Neural progenitor cell (in vitro differentiated cells): ENCODE results near the gene CYSTM1. TPM values are rescaled to one million over a fixed set of nuclear protein-coding genes. Genes with fewer than 3 reads are reported as not detected.

ENCODE experiments used
- DNase-seq: peaks from one replicate; pipeline ENCODE4 v3.0.0-alpha.2; 2016; ENCODE audit warnings: low spot score
- H2AFZ ChIP-seq: fragments of 200-600 bp; sonication (generic); replicated peaks from 2 replicates; pipeline ENCODE4 v1.6.1; 2016; ENCODE audit warnings: antibody characterized with exemption
- H3F3A ChIP-seq: fragments of 200-600 bp; sonication (generic); 2 replicates; pipeline ENCODE4 v1.6.1; 2016; ENCODE audit warnings: antibody characterized with exemption, low read depth
- H3K27ac ChIP-seq: fragments of 200-600 bp; sonication (generic); 2 replicates; pipeline ENCODE4 v1.5.1; 2016; ENCODE audit warnings: mild to moderate bottlenecking
- H3K27me3 ChIP-seq: fragments of 200-600 bp; sonication (generic); 2 replicates; pipeline ENCODE4 v1.6.1; 2016; ENCODE audit warnings: mild to moderate bottlenecking, moderate library complexity
- H3K36me3 ChIP-seq: fragments of 200-600 bp; sonication (generic); 2 replicates; pipeline ENCODE4 v1.5.1; 2016
- H3K4me1 ChIP-seq: fragments of 200-600 bp; sonication (generic); 2 replicates; pipeline ENCODE4 v1.6.1; 2016; ENCODE audit warnings: mixed run types
- H3K4me2 ChIP-seq: fragments of 200-600 bp; sonication (generic); 2 replicates; pipeline ENCODE4 v1.6.1; 2016
- H3K4me3 ChIP-seq: fragments of 200-600 bp; sonication (generic); 2 replicates; pipeline ENCODE4 v1.5.1; 2016
- H3K79me2 ChIP-seq: fragments of 200-600 bp; sonication (generic); 2 replicates; pipeline ENCODE4 v1.6.1; 2016; ENCODE audit warnings: low read depth
- H3K9ac ChIP-seq: fragments of 200-600 bp; sonication (generic); 2 replicates; pipeline ENCODE4 v1.6.1; 2016
- H3K9me3 ChIP-seq: fragments of 200-600 bp; sonication (generic); 2 replicates; pipeline ENCODE4 v1.5.1; 2016; ENCODE audit warnings: low read depth
- H4K20me1 ChIP-seq: fragments of 200-600 bp; sonication (generic); 2 replicates; pipeline ENCODE4 v1.6.1; 2016; ENCODE audit warnings: low read depth
- H3K27ac Mint-ChIP-seq: 3 replicates; pipeline ENCODE4 v1.8.0; 2021; ENCODE audit warnings: mixed read lengths
- H3K27me3 Mint-ChIP-seq: 2 replicates; pipeline ENCODE4 v1.8.0; 2022; ENCODE audit warnings: low read depth, mild to moderate bottlenecking, inconsistent platforms, moderate library complexity, mixed read lengths; ENCODE audit not compliant: insufficient read depth
- H3K36me3 Mint-ChIP-seq: 3 replicates; pipeline ENCODE4 v1.8.0; 2021; ENCODE audit warnings: mixed read lengths
- H3K4me1 Mint-ChIP-seq: 3 replicates; pipeline ENCODE4 v1.8.0; 2021; ENCODE audit warnings: mixed read lengths
- H3K4me3 Mint-ChIP-seq: 3 replicates; pipeline ENCODE4 v1.8.0; 2021; ENCODE audit warnings: mild to moderate bottlenecking, moderate library complexity, mixed read lengths
- H3K9me3 Mint-ChIP-seq: 3 replicates; pipeline ENCODE4 v1.8.0; 2020; ENCODE audit warnings: mixed read lengths
- CTCF ChIP-seq: fragments of 200-600 bp; sonication (generic); IDR thresholded peaks from 2 replicates; pipeline ENCODE4 v1.5.1; 2017; ENCODE audit warnings: antibody characterized with exemption, mild to moderate bottlenecking
- EZH2 ChIP-seq: fragments of 200-600 bp; sonication (generic); IDR thresholded peaks from 2 replicates; pipeline ENCODE4 v1.6.1; 2017; ENCODE audit warnings: antibody characterized with exemption, mild to moderate bottlenecking, moderate library complexity
- EZH2phosphoT487 ChIP-seq: fragments of 200-600 bp; sonication (generic); IDR thresholded peaks from 2 replicates; pipeline ENCODE4 v1.6.1; 2017; ENCODE audit warnings: antibody characterized with exemption
- total RNA-seq: library from RNA; depleted of rRNA; stranded (reverse); fragments of >200 nt; gene quantifications from 2 replicates; pipeline ENCODE4 v1.2.3, GENCODE V29; 2015; ENCODE audit warnings: low replicate concordance

Gene CYSTM1
- total RNA-seq, 1 donor from 2014 or later = 8.9 TPM

- H3K36me3 Mint-ChIP-seq = no peaks in the 10 kb centered on the region
- H3K4me2 ChIP-seq = no peak overlapping the region
- TF ChIP-seq CTCF (no peak), EZH2phosphoT487 (no peak), EZH2 (no peak)
- peaks cover 7% of the 10 kb centered on the region for H3K27me3 ChIP-seq
- no peaks in the 10 kb centered on the region for H3K9me3 Mint-ChIP-seq
- no peaks in the 10 kb centered on the region for H3K4me1 ChIP-seq
- no peaks in the 10 kb centered on the region for H3K27me3 Mint-ChIP-seq
- H3K27ac Mint-ChIP-seq = no peak overlapping the region
- no peak overlapping the region for H3K4me3 ChIP-seq
- no peaks in the 10 kb centered on the region for H4K20me1 ChIP-seq
- no peaks in the 10 kb centered on the region for H3F3A ChIP-seq
- no peaks in the 10 kb centered on the region for H3K79me2 ChIP-seq
- no peak overlapping the region for H3K9ac ChIP-seq
- H3K4me1 Mint-ChIP-seq = no peaks in the 10 kb centered on the region
- H2AFZ ChIP-seq = no peak overlapping the region
- no peaks in the 10 kb centered on the region for H3K9me3 ChIP-seq
- no peak overlapping the region for H3K4me3 Mint-ChIP-seq
- H3K27ac ChIP-seq = no peak overlapping the region
- no peaks in the 10 kb centered on the region for H3K36me3 ChIP-seq
- no peak for DNase-seq
Measured at GRCh38 chr5:140168371-140168770, 6.6 kb upstream of the CYSTM1 start.

- Histone ChIP-seq H4K20me1 (no peaks in the 10 kb centered on the region), H3K4me2 (no peak overlapping the region), H3K4me1 (peaks cover 3% of the 10 kb centered on the region), H3K9ac (no peak overlapping the region), H3K9me3 (no peaks in the 10 kb centered on the region), H3K27ac (no peak overlapping the region), H3K79me2 (no peaks in the 10 kb centered on the region), H3K27me3 (peaks cover 15% of the 10 kb centered on the region), H2AFZ (no peak overlapping the region), H3K36me3 (no peaks in the 10 kb centered on the region), H3F3A (peaks cover 2% of the 10 kb centered on the region), H3K4me3 (no peak overlapping the region)
- Mint-ChIP-seq H3K27me3 (peaks cover 3% of the 10 kb centered on the region), H3K4me3 (no peak overlapping the region), H3K27ac (no peak overlapping the region), H3K36me3 (no peaks in the 10 kb centered on the region), H3K9me3 (no peaks in the 10 kb centered on the region), H3K4me1 (peaks cover 4% of the 10 kb centered on the region)
- TF ChIP-seq EZH2 = no peak
- TF ChIP-seq CTCF = peak; percentile 17
- DNase-seq = no peak
Measured at GRCh38 chr5:140169410-140169809, 5.6 kb upstream of the CYSTM1 start.

GRCh38 chr5:140172483-140172882 is 2.5 kb upstream of the CYSTM1 start:
- peaks cover 5% of the 10 kb centered on the region for H3K27me3 Mint-ChIP-seq
- H3K79me2 ChIP-seq = peaks cover 11% of the 10 kb centered on the region
- no peaks in the 10 kb centered on the region for H3K9me3 Mint-ChIP-seq
- H2AFZ ChIP-seq = no peak overlapping the region
- TF ChIP-seq EZH2 = no peak
- no peak for TF ChIP-seq CTCF
- no peak for TF ChIP-seq EZH2phosphoT487
- no peak overlapping the region for H3K27ac Mint-ChIP-seq
- peaks cover 20% of the 10 kb centered on the region for H3K27me3 ChIP-seq
- DNase-seq = no peak
- no peaks in the 10 kb centered on the region for H3K36me3 ChIP-seq
- peaks cover 21% of the 10 kb centered on the region for H3F3A ChIP-seq
- H3K4me1 ChIP-seq = peaks cover 10% of the 10 kb centered on the region
- H3K4me1 Mint-ChIP-seq = peaks cover 18% of the 10 kb centered on the region
- H3K9ac ChIP-seq = no peak overlapping the region
- H3K9me3 ChIP-seq = no peaks in the 10 kb centered on the region
- H3K36me3 Mint-ChIP-seq = no peaks in the 10 kb centered on the region
- no peak overlapping the region for H3K4me3 ChIP-seq
- H4K20me1 ChIP-seq = no peaks in the 10 kb centered on the region
- H3K4me2 ChIP-seq = no peak overlapping the region
- no peak overlapping the region for H3K27ac ChIP-seq
- no peak overlapping the region for H3K4me3 Mint-ChIP-seq
